Natural killer cell (primary cell): ENCODE data around the gene NEURL2. TPM values are rescaled to one million over a fixed set of nuclear protein-coding genes. Genes with fewer than 3 reads are reported as not detected.

Experiments
- ATAC-seq, 3 donors: fragments of 150-1000 bp in 2 of 3; fragments of 200-7000 bp in 1 of 3; cut with Tn5 transposase; 1 replicate in 1 of 3; 2 replicates in 2 of 3; pipeline ENCODE4 v1.10.0; 2021; ENCODE audit warnings: mild to moderate bottlenecking in 2 of 3, moderate library complexity in 2 of 3
- DNase-seq, 2 donors: peaks; one replicate each; pipeline versions ENCODE4 v3.0.0 to v3.0.0-alpha.2; 2013 to 2021; ENCODE audit warnings: mixed read lengths in 1 of 2
- H3K27ac ChIP-seq: one replicate; pipeline ENCODE4 v1.5.1; 2013; ENCODE audit warnings: mild to moderate bottlenecking, low read length
- H3K27me3 ChIP-seq: one replicate; pipeline ENCODE4 v1.6.1; 2013; ENCODE audit warnings: low read length; ENCODE audit not compliant: control insufficient read depth, insufficient read depth
- H3K36me3 ChIP-seq: one replicate; pipeline ENCODE4 v1.6.1; 2013; ENCODE audit warnings: low read length; ENCODE audit not compliant: control insufficient read depth, insufficient read depth
- H3K4me1 ChIP-seq: one replicate; pipeline ENCODE4 v1.6.1; 2013; ENCODE audit warnings: low read length; ENCODE audit not compliant: control insufficient read depth, insufficient read depth
- H3K4me3 ChIP-seq: one replicate; pipeline ENCODE4 v1.5.1; 2013; ENCODE audit warnings: low read length
- H3K9me3 ChIP-seq: one replicate; pipeline ENCODE4 v1.6.1; 2013; ENCODE audit warnings: low read length; ENCODE audit not compliant: control insufficient read depth, insufficient read depth
- H3K27ac Mint-ChIP-seq, 2 donors: one replicate each; pipeline ENCODE4 v1.8.0; 2022; ENCODE audit warnings: mild to moderate bottlenecking in 2 of 2, mixed read lengths in 2 of 2, moderate library complexity in 1 of 2
- H3K27me3 Mint-ChIP-seq, 2 donors: one replicate each; pipeline ENCODE4 v1.8.0; 2022; ENCODE audit warnings: low read depth in 2 of 2, mixed read lengths in 2 of 2
- H3K36me3 Mint-ChIP-seq: one replicate; pipeline ENCODE4 v1.8.0; 2022; ENCODE audit warnings: mixed read lengths
- H3K4me1 Mint-ChIP-seq, 2 donors: one replicate each; pipeline ENCODE4 v1.8.0; 2022; ENCODE audit warnings: mixed read lengths in 2 of 2
- H3K4me3 Mint-ChIP-seq: one replicate; pipeline ENCODE4 v1.8.0; 2022; ENCODE audit warnings: mild to moderate bottlenecking, moderate library complexity, mixed read lengths
- H3K9me3 Mint-ChIP-seq, 2 donors: one replicate each; pipeline ENCODE4 v1.8.0; 2022; ENCODE audit warnings: mixed read lengths in 2 of 2
- WGBS: methylation state at CpG from one replicate; pipeline ENCODE4 v1.1.7; 2013; ENCODE audit warnings: missing lambda C conversion rate; ENCODE audit not compliant: insufficient coverage; 5-methylcytosine and 5-hydroxymethylcytosine counted together
- intact Hi-C: fragments of 100-400 bp; cut with micrococcal nuclease; formaldehyde crosslinking; loops from one replicate; pipeline ENCODE4 v1.14.2; 2022
- total RNA-seq, 4 donors: library from RNA; stranded (reverse); fragments of 120-200 nt in 1 of 4; gene quantifications; one replicate each; pipeline versions ENCODE4 v1.2.3 to v1.2.4, GENCODE V29; 2013 to 2022
- TF ChIP-seq, protein P1 (sequence below): fragments of 200-600 bp; IDR thresholded peaks from one replicate; pipeline ENCODE4 v1.8.0; 2022; ENCODE audit warnings: antibody characterized with exemption

NEURL2 gene
- total RNA-seq, 3 donors from 2014 or later (not counting 1 experiment from before 2014, with no cell fraction given), result 0.89 to 1.4 (median 1.4) TPM

DNA sequence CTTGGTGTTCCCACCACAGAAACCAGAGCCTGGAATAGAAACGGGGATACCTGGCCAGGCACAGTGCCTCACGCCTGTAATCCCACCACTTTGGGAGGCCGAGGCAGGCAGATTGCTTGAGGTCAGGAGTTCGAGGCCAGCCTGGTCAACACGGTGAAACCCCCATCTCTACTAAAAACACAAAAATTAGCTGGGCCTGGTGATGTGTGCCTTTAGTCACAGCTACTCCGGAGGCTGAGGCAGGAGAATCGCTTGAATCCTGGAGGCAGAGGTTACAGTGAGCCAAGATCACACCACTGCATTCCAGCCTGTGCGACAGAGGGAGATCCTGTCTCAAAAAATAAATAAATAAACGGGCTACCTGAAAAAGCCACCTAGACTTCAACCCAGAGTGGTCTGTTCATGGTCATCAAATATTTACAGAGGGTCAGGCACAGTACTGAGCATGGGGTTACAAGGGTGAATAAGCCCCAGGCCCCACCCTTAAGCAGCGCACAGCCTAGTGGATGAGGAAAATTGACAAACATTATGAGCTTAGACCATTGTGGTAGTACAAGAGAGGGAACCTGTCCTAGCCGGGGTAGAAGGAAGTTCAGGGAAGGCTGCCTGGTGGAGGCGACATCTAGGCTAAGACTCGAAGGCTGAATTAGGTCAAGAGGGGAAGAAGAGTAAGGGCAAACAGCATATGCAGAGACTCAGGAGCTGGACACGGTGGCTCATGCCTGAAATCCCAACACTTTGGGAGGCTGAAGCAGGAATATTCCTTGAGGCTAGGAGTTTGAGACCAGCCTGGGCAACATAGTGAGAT is 36.3 kb upstream of the NEURL2 start:
- H3K27me3 Mint-ChIP-seq, result no peaks in the 10 kb centered on the region
- H3K27ac Mint-ChIP-seq, result peak overlapping the region in 1 of 2 donors; percentile 50
- peaks cover 0 to 13% of the 10 kb centered on the region in 2 donors for H3K4me1 Mint-ChIP-seq
- H3K36me3 Mint-ChIP-seq, result no peaks in the 10 kb centered on the region
- TF ChIP-seq, protein P1, sequence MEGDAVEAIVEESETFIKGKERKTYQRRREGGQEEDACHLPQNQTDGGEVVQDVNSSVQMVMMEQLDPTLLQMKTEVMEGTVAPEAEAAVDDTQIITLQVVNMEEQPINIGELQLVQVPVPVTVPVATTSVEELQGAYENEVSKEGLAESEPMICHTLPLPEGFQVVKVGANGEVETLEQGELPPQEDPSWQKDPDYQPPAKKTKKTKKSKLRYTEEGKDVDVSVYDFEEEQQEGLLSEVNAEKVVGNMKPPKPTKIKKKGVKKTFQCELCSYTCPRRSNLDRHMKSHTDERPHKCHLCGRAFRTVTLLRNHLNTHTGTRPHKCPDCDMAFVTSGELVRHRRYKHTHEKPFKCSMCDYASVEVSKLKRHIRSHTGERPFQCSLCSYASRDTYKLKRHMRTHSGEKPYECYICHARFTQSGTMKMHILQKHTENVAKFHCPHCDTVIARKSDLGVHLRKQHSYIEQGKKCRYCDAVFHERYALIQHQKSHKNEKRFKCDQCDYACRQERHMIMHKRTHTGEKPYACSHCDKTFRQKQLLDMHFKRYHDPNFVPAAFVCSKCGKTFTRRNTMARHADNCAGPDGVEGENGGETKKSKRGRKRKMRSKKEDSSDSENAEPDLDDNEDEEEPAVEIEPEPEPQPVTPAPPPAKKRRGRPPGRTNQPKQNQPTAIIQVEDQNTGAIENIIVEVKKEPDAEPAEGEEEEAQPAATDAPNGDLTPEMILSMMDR, result no peak
- H3K4me1 ChIP-seq, result no peaks in the 10 kb centered on the region
- H3K27me3 ChIP-seq, result no peaks in the 10 kb centered on the region
- no peak overlapping the region for H3K4me3 Mint-ChIP-seq
- no peak overlapping the region for H3K27ac ChIP-seq
- no peaks in the 10 kb centered on the region for H3K9me3 Mint-ChIP-seq
- no peaks in the 10 kb centered on the region for H3K9me3 ChIP-seq
- DNase-seq (no peak), ATAC-seq (no peak)
- H3K36me3 ChIP-seq, result no peaks in the 10 kb centered on the region
- intact Hi-C loops, result no loop called here
- 93% methylated on average over 14 of the region's 14 CpGs for WGBS
- H3K4me3 ChIP-seq, result no peak overlapping the region

DNA sequence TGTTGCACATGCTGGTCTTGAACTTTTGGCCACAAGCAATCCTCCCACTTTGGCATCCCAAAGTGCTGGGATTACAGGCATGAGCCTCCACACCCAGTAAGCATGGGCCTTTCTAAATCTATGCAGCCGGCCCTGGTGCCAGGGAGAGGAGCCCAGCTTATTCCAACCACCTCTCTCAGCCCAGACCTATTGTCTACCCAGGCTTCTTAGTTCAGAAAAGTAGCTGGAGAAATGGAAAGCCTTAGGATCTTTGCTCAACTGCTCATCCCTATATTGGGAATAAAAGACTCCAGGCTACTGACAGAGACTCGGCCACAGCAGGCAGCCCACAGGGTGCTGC is 35.7 kb upstream of the NEURL2 start:
- WGBS, result 96% methylated on average over 2 of the region's 2 CpGs
- no peak overlapping the region for H3K4me3 ChIP-seq
- ATAC-seq (no peak), DNase-seq (no peak)
- H3K27me3 ChIP-seq, result peaks cover 2% of the 10 kb centered on the region
- H3K27me3 Mint-ChIP-seq, result peaks cover 2 to 4% of the 10 kb centered on the region in 2 donors
- TF ChIP-seq, protein P1, result no peak
- no peak overlapping the region for H3K4me3 Mint-ChIP-seq
- no peaks in the 10 kb centered on the region for H3K4me1 ChIP-seq
- no peaks in the 10 kb centered on the region for H3K9me3 Mint-ChIP-seq
- H3K36me3 ChIP-seq, result no peaks in the 10 kb centered on the region
- H3K4me1 Mint-ChIP-seq, result peaks cover 0 to 13% of the 10 kb centered on the region in 2 donors
- intact Hi-C loops, result no loop called here
- no peaks in the 10 kb centered on the region for H3K36me3 Mint-ChIP-seq
- no peaks in the 10 kb centered on the region for H3K9me3 ChIP-seq
- H3K27ac ChIP-seq, result no peak overlapping the region
- no peak overlapping the region for H3K27ac Mint-ChIP-seq

DNA sequence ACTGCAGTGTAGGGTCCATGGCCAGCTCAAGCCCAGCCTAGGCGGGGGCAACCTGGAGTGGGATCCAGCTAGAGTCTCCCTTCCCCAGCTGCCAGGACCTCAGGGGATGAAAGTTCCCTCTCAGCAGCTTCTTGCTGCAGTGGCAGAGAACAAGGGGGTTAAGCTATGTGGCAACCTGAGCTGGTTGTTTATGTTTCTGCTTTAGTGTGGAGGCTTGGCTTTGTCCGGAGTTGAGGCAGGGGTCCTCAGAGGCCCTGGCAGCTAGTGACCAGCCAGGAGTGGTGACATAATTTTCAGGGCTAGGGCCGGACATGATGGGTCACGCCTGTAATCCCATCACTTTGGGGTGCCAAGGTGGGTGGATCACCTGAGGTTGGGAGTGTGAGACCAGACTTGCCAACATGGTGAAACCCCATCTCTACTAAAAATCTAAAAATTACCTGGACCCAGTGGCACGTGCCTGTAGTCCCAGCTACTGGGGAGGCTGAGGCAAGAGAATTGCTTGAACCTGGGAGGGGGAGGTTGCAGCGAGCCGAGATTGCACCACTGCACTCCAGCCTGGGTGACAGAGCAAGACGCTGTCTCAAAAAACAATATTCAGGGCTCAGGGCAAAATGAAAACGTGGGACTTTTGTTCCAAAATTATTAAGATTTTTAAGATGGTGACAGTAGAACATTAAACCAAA is 35.0 kb upstream of the NEURL2 start:
- Mint-ChIP-seq H3K27ac (no peak overlapping the region), H3K4me3 (no peak overlapping the region), H3K27me3 (peaks cover 9 to 11% of the 10 kb centered on the region in 2 donors), H3K4me1 (peaks cover 0 to 13% of the 10 kb centered on the region in 2 donors), H3K36me3 (no peaks in the 10 kb centered on the region), H3K9me3 (no peaks in the 10 kb centered on the region)
- Histone ChIP-seq H3K27ac (no peak overlapping the region), H3K4me3 (no peak overlapping the region), H3K27me3 (peaks cover 4% of the 10 kb centered on the region), H3K36me3 (no peaks in the 10 kb centered on the region), H3K9me3 (no peaks in the 10 kb centered on the region), H3K4me1 (no peaks in the 10 kb centered on the region)
- TF ChIP-seq, protein P1, result no peak
- WGBS, result 76% methylated on average over 9 of the region's 9 CpGs
- DNase-seq (no peak), ATAC-seq (no peak)
- intact Hi-C loops, result no loop called here
